ENCODE measurements around the gene SLC36A4.
"Not testable (repeated sequence)": the region's sequence is repeated elsewhere in the genome, so short reads cannot be mapped to it uniquely, and the experiment has no call there.

The SLC36A4 gene

GRCh38 chr11:93123351-93123898, 74.4 kb downstream of the SLC36A4 start:
- no peak for DNase-seq (ENCODE audit: low read depth in 2 of 2, low spot score in 1 of 2)

GRCh38 chr11:93122535-93123235, 75.1 kb downstream of the SLC36A4 start:
- DNase-seq (ENCODE audit: low read depth in 2 of 2, low spot score in 1 of 2), result no peak

- DNase-seq (ENCODE audit: low read depth in 2 of 2, low spot score in 1 of 2), result no peak
Measured at GRCh38 chr11:93118276-93118675, 79.5 kb downstream of the SLC36A4 start.

GRCh38 chr11:93117565-93117964, 80.2 kb downstream of the SLC36A4 start:
- DNase-seq (ENCODE audit: low read depth in 2 of 2, low spot score in 1 of 2), result no peak

- DNase-seq (ENCODE audit: low read depth in 2 of 2, low spot score in 1 of 2), result no peak
Measured at GRCh38 chr11:93116641-93117441, 81.0 kb downstream of the SLC36A4 start.

GRCh38 chr11:93114304-93114703, 83.5 kb downstream of the SLC36A4 start:
- no peak for DNase-seq (ENCODE audit: low read depth in 2 of 2, low spot score in 1 of 2)

GRCh38 chr11:93113824-93114223, 84.0 kb downstream of the SLC36A4 start:
- no peak for DNase-seq (ENCODE audit: low read depth in 2 of 2, low spot score in 1 of 2)

GRCh38 chr11:93111147-93111546, 86.6 kb downstream of the SLC36A4 start:
- not testable (repeated sequence) for DNase-seq (ENCODE audit: low read depth in 2 of 2, low spot score in 1 of 2)

- DNase-seq (ENCODE audit: low read depth in 2 of 2, low spot score in 1 of 2), result no peak
Measured at GRCh38 chr11:93100211-93100610, 97.6 kb downstream of the SLC36A4 start.

GRCh38 chr11:93099806-93100205, 98.0 kb downstream of the SLC36A4 start:
- DNase-seq (ENCODE audit: low read depth in 2 of 2, low spot score in 1 of 2), result no peak

All from stimulated activated CD8-positive, alpha-beta memory T cell treated with anti-CD3 and anti-CD28 coated beads, Interleukin-4, amount 100 ng/mL, for 4 hours (primary cell).